Measurements from ENCODE around the gene LYRM1.

Gene LYRM1

DNA sequence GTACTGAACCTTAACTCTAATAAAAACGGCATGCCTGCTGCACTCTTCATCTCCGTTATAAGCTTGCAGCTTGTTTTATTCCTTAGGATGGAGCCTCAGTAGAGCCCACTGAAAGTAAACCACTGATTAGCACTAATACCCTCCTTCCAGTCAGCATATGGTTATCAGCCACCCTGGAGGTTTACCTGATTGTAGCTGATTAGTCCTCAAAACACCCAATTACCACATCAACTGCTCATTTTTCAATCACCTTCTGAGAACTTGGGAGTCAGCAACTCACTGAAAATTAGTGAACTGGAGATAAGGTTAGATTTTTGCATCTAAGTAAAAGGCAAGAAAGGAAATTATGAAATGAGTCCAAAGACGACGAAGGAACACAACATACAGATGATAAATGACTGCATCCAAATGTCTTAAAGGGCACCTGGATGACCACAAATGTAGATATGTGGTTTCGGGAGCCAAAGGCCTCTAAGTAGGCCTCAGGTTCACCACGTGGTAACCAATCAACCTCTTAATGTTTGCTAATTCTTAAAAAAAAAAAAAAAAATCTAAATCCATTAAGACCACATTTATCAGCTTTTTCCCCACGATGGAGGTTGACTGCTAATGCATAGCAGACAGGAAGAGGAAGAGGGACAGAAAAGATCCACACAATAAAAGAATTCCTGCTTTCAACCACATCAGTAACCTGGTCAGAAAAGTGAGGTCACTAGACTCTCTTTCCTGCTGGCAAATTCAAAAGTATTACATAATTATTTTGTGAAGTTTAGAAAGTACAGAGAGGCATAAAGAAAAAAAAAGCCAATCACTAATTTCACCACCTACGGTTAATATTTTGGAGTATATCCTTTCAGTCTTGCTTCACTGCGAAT lies 28.4 kb upstream of the LYRM1 start:
- WGBS (ENCODE audit: insufficient coverage, insufficient read length) = no CpG with 5 or more reads among the region's 9 CpGs
- Histone ChIP-seq H3K36me3 (ENCODE audit: control insufficient read depth, insufficient read depth, low read length) (no peaks in the 10 kb centered on the region), H3K4me1 (ENCODE audit: control insufficient read depth, insufficient read depth, low read length) (no peaks in the 10 kb centered on the region), H3K27me3 (ENCODE audit: control insufficient read depth, insufficient read depth, low read length) (no peaks in the 10 kb centered on the region), H3K9me3 (ENCODE audit: control insufficient read depth, insufficient read depth, low read length) (no peaks in the 10 kb centered on the region), H3K27ac (ENCODE audit: low read length) (no peak overlapping the region), H3K4me3 (ENCODE audit: low read length) (no peak overlapping the region)
- no peak for DNase-seq (ENCODE audit: low read depth, low spot score)

DNA sequence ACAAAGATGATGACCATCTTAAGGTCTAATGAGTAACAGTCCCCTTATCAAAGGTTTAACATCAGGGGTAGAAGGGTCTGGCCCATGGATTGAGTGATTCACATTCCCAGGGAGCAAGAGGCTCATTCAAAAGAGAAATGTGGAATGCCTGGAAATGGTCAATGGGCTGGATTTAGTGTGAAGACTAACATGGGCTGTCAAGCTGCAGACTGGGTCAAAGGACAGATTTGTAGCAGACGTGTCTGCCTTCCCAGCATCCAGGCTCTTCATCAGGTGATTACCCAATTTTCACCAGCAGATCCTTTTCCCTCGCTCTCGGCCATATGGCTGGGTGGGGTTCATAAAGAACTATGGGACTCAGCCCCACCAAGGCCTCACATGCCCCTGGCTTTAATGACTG lies 27.2 kb upstream of the LYRM1 start:
- no peak overlapping the region for H3K27ac ChIP-seq (ENCODE audit: low read length)
- no peak for DNase-seq (ENCODE audit: low read depth, low spot score)
- no peaks in the 10 kb centered on the region for H3K9me3 ChIP-seq (ENCODE audit: control insufficient read depth, insufficient read depth, low read length)
- no peaks in the 10 kb centered on the region for H3K27me3 ChIP-seq (ENCODE audit: control insufficient read depth, insufficient read depth, low read length)
- H3K4me3 ChIP-seq (ENCODE audit: low read length) = no peak overlapping the region
- no CpG with 5 or more reads among the region's 3 CpGs for WGBS (ENCODE audit: insufficient coverage, insufficient read length)
- no peaks in the 10 kb centered on the region for H3K4me1 ChIP-seq (ENCODE audit: control insufficient read depth, insufficient read depth, low read length)
- no peaks in the 10 kb centered on the region for H3K36me3 ChIP-seq (ENCODE audit: control insufficient read depth, insufficient read depth, low read length)

DNA sequence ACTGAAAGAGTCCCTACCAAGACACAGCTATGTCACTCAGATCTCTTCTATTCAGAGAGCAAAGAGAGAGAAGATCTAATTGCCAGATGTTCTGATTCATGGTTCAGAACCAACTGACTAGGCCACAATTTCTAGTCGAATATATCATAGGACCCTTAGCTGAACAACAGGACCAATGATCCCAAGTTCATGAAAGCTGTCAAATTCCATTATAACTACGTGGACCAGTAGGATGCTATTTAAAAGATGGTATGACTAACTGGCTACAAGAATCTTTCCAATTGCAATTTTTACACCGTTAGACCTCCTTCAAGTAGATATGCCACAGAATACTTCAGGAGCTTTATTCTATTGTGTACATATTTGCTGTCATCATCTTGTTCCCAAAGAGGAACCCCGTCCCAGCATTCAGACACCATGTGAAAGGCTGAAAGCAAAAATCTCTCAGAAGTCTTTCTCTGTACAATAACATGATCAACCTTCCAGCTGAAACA lies 26.4 kb upstream of the LYRM1 start:
- H3K4me1 ChIP-seq (ENCODE audit: control insufficient read depth, insufficient read depth, low read length) = no peaks in the 10 kb centered on the region
- H3K27me3 ChIP-seq (ENCODE audit: control insufficient read depth, insufficient read depth, low read length) = no peaks in the 10 kb centered on the region
- no peak for DNase-seq (ENCODE audit: low read depth, low spot score)
- H3K9me3 ChIP-seq (ENCODE audit: control insufficient read depth, insufficient read depth, low read length) = no peaks in the 10 kb centered on the region
- no CpG with 5 or more reads among the region's 4 CpGs for WGBS (ENCODE audit: insufficient coverage, insufficient read length)
- H3K36me3 ChIP-seq (ENCODE audit: control insufficient read depth, insufficient read depth, low read length) = no peaks in the 10 kb centered on the region
- no peak overlapping the region for H3K27ac ChIP-seq (ENCODE audit: low read length)
- H3K4me3 ChIP-seq (ENCODE audit: low read length) = no peak overlapping the region

DNA sequence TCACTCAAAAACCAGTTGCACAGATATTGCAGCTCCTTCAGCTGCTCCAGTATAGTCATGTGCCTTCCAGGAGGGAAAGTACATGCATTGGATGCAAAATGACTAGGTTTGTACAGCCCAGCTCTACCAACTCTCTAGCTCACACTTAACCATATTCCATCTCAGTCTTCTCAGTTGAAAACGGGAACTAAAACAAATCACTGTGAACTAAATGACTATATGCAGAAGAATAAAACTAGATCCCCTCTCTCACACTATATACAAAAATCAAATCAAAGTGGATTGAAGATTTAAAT lies 25.3 kb upstream of the LYRM1 start:
- DNase-seq (ENCODE audit: low read depth, low spot score) = no peak
- H3K27ac ChIP-seq (ENCODE audit: low read length) = no peak overlapping the region
- H3K36me3 ChIP-seq (ENCODE audit: control insufficient read depth, insufficient read depth, low read length) = no peaks in the 10 kb centered on the region
- no CpG with 5 or more reads among the region's 1 CpG for WGBS (ENCODE audit: insufficient coverage, insufficient read length)
- no peak overlapping the region for H3K4me3 ChIP-seq (ENCODE audit: low read length)
- H3K4me1 ChIP-seq (ENCODE audit: control insufficient read depth, insufficient read depth, low read length) = no peaks in the 10 kb centered on the region
- H3K27me3 ChIP-seq (ENCODE audit: control insufficient read depth, insufficient read depth, low read length) = no peaks in the 10 kb centered on the region
- H3K9me3 ChIP-seq (ENCODE audit: control insufficient read depth, insufficient read depth, low read length) = no peaks in the 10 kb centered on the region

DNA sequence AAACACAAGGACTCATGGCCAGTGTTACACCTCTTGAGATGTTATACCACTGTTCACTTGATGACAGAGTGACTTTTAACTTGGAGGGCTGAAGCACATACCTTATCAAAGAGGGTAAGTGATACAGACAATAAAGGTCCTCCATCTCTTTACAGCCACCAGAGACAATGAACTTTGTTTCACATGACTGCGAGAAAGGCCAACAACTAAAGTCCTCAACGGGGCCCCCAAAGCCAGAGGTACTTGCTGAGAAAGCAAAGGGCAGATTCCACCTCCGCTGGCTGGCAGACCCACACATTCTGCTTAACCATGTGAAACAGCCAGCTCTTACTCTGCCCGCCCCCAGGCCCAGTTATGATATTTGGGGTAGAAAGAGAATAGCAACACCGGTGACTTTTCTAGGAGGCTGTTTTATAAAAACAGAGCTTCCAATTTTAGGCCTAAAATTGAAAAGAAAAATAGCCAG lies 21.9 kb upstream of the LYRM1 start:
- Histone ChIP-seq H3K27me3 (ENCODE audit: control insufficient read depth, insufficient read depth, low read length) (no peaks in the 10 kb centered on the region), H3K4me3 (ENCODE audit: low read length) (no peak overlapping the region), H3K4me1 (ENCODE audit: control insufficient read depth, insufficient read depth, low read length) (no peaks in the 10 kb centered on the region), H3K36me3 (ENCODE audit: control insufficient read depth, insufficient read depth, low read length) (no peaks in the 10 kb centered on the region), H3K27ac (ENCODE audit: low read length) (no peak overlapping the region), H3K9me3 (ENCODE audit: control insufficient read depth, insufficient read depth, low read length) (no peaks in the 10 kb centered on the region)
- no peak for DNase-seq (ENCODE audit: low read depth, low spot score)
- whole genome bisulfite sequencing (ENCODE audit: insufficient coverage, insufficient read length) = no CpG with 5 or more reads among the region's 5 CpGs

DNA sequence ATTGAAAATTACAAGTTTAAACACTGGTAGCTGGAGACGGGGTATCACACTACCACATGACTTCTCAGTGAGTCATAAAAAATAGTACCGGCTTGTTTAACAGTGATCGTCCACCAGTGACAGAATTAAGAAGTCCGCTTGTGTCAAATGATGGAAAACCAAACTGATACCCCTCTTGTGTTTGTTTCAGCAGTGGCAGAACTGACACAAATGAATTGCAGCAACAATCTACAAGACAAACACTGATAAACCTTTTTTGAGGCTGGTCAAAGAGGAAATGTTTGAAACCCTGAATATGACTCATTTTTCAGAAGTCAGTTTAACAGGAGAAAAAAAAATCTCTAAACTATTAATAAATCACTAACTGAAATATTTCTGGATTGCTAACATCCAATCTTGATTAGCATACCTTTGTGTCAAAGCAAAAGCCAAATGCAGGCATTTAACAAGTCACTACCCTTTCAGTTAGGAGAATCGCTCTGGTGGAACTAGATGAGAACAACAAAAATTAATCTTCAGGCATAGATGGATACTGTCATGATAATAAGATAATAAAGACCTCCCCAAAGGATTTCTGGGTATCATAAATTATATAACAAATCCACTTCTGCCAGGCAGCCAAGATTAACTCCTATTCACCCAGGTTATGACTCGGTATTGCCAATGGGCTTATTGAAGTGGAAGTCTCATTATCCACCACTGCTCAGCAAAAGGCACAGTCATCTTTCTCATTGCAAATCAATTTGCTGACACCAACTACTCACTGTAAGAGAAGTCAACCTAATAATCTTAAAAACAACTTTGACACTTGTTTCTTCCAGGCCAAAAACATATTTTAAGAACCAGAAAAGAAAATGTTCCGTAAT lies 21.2 kb upstream of the LYRM1 start:
- Histone ChIP-seq H3K27me3 (ENCODE audit: control insufficient read depth, insufficient read depth, low read length) (no peaks in the 10 kb centered on the region), H3K9me3 (ENCODE audit: control insufficient read depth, insufficient read depth, low read length) (no peaks in the 10 kb centered on the region), H3K4me1 (ENCODE audit: control insufficient read depth, insufficient read depth, low read length) (0 out of 2 replicates have a peak, but pooled peaks cover under 1% of the 10 kb centered on the region), H3K4me3 (ENCODE audit: low read length) (no peak overlapping the region), H3K27ac (ENCODE audit: low read length) (no peak overlapping the region), H3K36me3 (ENCODE audit: control insufficient read depth, insufficient read depth, low read length) (no peaks in the 10 kb centered on the region)
- no peak for DNase-seq (ENCODE audit: low read depth, low spot score)
- WGBS (ENCODE audit: insufficient coverage, insufficient read length) = no CpG with 5 or more reads among the region's 7 CpGs

DNA sequence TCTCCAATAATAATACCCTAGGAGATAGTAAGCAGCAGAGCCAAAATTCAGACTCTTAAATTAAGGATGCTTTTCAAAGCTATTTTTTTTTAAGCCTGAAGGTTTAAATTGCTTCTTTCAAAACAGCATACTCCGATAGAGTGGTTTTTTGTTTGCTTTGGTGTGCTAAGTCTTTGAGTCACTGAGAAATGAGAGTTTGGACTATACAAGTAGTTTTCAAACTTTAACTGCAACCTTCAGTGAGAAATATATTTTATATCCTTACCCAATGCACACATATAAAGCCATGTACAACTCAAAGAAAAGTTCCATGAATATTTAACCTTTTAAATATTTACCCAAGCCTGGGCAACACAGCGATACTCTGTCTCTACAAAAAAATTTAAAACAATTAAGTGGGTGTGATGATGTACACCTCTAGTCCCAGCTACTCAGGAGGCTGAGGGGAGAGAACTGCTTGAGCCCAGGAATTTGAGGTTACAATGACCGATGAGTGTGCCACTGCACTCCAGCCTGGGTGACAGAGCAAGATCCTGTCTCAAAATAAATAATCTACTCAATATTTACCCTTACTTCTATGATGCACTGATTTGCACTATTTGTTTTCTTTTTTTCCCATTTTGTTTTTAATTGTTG lies 19.6 kb upstream of the LYRM1 start:
- Histone ChIP-seq H3K27me3 (ENCODE audit: control insufficient read depth, insufficient read depth, low read length) (no peaks in the 10 kb centered on the region), H3K4me1 (ENCODE audit: control insufficient read depth, insufficient read depth, low read length) (0 out of 2 replicates have a peak, but pooled peaks cover 1% of the 10 kb centered on the region), H3K27ac (ENCODE audit: low read length) (no peak overlapping the region), H3K4me3 (ENCODE audit: low read length) (no peak overlapping the region), H3K36me3 (ENCODE audit: control insufficient read depth, insufficient read depth, low read length) (no peaks in the 10 kb centered on the region), H3K9me3 (ENCODE audit: control insufficient read depth, insufficient read depth, low read length) (no peaks in the 10 kb centered on the region)
- WGBS (ENCODE audit: insufficient coverage, insufficient read length) = no CpG with 5 or more reads among the region's 3 CpGs
- no peak for DNase-seq (ENCODE audit: low read depth, low spot score)

DNA sequence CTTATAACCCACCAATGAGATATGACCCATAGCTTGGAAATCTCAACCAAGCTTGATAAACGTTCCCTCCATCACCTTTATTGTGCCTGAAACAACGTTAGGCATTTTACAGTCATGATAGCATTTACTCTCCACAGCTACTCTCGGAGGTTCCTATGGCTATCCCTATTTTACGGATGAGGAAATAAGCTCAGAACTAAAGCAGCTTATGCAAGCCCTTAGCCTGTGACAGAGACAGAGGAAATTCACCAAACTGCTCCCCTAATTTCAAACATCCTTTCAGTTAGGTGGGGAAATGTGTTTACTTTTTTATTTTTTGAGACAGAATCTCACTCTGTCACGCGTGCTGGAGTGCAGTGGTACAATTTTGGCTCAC lies 19.1 kb upstream of the LYRM1 start:
- Histone ChIP-seq H3K4me1 (ENCODE audit: control insufficient read depth, insufficient read depth, low read length) (0 out of 2 replicates have a peak, but pooled peaks cover 1% of the 10 kb centered on the region), H3K9me3 (ENCODE audit: control insufficient read depth, insufficient read depth, low read length) (no peaks in the 10 kb centered on the region), H3K27me3 (ENCODE audit: control insufficient read depth, insufficient read depth, low read length) (no peaks in the 10 kb centered on the region), H3K36me3 (ENCODE audit: control insufficient read depth, insufficient read depth, low read length) (no peaks in the 10 kb centered on the region), H3K27ac (ENCODE audit: low read length) (no peak overlapping the region), H3K4me3 (ENCODE audit: low read length) (no peak overlapping the region)
- WGBS (ENCODE audit: insufficient coverage, insufficient read length) = no CpG with 5 or more reads among the region's 6 CpGs
- DNase-seq (ENCODE audit: low read depth, low spot score) = no peak

DNA sequence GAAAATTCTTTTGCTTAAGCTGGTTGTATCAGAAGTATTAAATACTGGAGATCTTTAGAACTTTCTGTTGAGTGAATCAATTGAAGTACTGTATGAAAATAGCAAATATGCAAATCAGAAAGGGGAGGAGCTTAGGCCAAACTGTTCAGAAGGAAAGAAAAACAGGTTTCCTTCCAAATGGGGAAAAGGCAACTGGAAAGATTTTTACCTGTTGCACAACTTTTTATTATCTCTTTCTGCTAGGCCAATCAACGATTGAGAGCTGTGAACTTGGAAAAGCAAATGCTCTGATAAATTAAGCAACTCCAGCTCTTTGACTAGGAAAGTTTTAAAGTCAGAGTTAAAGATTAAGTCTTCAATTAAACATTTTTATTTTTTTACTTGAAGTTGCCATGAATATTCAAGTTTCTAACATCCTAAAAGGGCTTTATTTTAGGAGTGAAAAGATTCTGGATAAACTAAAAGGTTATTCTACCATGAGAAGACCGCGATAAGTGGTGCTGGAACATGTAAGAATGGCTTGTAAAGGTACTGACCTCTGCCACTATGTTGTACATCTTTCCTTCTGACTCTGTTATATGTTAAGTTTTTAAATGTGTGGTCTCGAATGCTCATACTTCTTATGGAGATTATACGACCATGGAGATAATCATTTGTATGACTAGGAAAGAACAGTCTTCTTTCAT lies 16.9 kb upstream of the LYRM1 start:
- H3K27me3 ChIP-seq (ENCODE audit: control insufficient read depth, insufficient read depth, low read length) = no peaks in the 10 kb centered on the region
- 0 out of 2 replicates have a peak, but pooled peaks cover 1% of the 10 kb centered on the region for H3K4me1 ChIP-seq (ENCODE audit: control insufficient read depth, insufficient read depth, low read length)
- WGBS (ENCODE audit: insufficient coverage, insufficient read length) = no CpG with 5 or more reads among the region's 5 CpGs
- no peak for DNase-seq (ENCODE audit: low read depth, low spot score)
- no peak overlapping the region for H3K27ac ChIP-seq (ENCODE audit: low read length)
- H3K4me3 ChIP-seq (ENCODE audit: low read length) = no peak overlapping the region
- H3K9me3 ChIP-seq (ENCODE audit: control insufficient read depth, insufficient read depth, low read length) = no peaks in the 10 kb centered on the region
- H3K36me3 ChIP-seq (ENCODE audit: control insufficient read depth, insufficient read depth, low read length) = no peaks in the 10 kb centered on the region

DNA sequence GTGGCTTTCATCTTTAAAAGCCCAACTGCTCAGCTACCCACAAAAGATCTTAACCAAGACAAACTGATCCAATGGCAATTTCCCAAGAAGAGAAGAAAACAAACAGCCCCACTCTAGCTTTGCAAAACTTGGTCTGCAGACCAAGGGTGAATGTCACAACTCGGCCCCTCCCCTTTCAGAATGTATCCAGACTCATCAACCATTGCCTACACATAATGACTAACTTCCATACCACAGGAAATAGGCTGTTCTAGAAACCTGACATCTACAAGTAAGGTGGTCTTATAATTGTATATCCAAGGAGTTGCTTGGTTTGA lies 16.4 kb upstream of the LYRM1 start:
- no peaks in the 10 kb centered on the region for H3K36me3 ChIP-seq (ENCODE audit: control insufficient read depth, insufficient read depth, low read length)
- H3K27ac ChIP-seq (ENCODE audit: low read length) = no peak overlapping the region
- no peak overlapping the region for H3K4me3 ChIP-seq (ENCODE audit: low read length)
- DNase-seq (ENCODE audit: low read depth, low spot score) = no peak
- WGBS (ENCODE audit: insufficient coverage, insufficient read length) = no CpG with 5 or more reads among the region's 1 CpG
- H3K27me3 ChIP-seq (ENCODE audit: control insufficient read depth, insufficient read depth, low read length) = no peaks in the 10 kb centered on the region
- H3K9me3 ChIP-seq (ENCODE audit: control insufficient read depth, insufficient read depth, low read length) = no peaks in the 10 kb centered on the region
- H3K4me1 ChIP-seq (ENCODE audit: control insufficient read depth, insufficient read depth, low read length) = 0 out of 2 replicates have a peak, but pooled peaks cover 1% of the 10 kb centered on the region

All from iPS DF 6.9 (cell line).